Stimulated activated naive CD4-positive, alpha-beta T cell treated with Interleukin-2 at 50 U/mL for 16 hours (primary cell): ENCODE data around the gene PACSIN1.

Source experiments
- DNase-seq: peaks from one replicate; lab custom pipeline; 2025; lab: John Stamatoyannopoulos, UW

The PACSIN1 gene

DNA sequence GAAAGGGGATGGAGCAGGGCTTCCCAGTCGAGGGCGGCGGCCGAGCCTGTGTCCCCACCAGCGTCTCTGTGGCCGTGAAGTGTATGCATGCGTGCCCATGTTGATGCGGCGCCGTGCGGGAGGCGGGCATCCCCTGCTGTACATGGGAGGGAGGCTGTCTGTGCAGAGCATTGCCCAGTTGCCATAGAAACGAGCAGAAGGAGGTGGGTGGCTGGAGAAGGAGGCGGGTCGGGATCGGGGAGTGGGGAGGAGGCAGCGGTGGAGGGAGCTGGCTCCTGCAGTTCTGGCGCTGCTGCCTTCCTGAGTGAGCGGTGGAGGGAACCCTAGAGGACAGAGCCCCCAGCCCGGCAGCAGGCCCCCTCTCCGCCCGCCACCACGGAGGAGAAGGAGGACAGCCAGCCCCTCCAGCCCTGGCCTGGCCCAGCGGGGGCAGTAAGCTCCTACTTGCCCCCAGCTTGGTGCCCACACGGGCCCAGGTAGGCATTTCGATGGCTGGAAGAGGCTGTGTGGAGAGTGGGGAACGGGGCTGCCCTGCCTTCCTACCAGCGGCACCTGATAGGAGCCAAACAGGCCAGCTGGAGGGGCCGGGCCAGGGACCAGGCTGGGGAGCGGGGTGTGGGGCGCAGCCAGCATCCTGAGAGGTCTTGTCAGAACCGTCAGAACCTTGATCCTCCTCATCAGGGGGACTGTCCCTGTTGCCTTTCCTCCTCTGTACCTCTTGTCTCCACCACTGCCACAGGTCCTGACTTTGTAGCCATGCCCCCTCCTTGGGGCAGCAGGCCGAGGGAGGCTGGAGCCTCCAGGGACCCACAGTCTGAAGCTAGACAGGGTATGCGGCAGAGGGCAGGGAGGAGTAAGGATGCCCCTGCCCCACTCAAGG is 49.0 kb downstream of the PACSIN1 start:
- DNase-seq, result no peak

DNA sequence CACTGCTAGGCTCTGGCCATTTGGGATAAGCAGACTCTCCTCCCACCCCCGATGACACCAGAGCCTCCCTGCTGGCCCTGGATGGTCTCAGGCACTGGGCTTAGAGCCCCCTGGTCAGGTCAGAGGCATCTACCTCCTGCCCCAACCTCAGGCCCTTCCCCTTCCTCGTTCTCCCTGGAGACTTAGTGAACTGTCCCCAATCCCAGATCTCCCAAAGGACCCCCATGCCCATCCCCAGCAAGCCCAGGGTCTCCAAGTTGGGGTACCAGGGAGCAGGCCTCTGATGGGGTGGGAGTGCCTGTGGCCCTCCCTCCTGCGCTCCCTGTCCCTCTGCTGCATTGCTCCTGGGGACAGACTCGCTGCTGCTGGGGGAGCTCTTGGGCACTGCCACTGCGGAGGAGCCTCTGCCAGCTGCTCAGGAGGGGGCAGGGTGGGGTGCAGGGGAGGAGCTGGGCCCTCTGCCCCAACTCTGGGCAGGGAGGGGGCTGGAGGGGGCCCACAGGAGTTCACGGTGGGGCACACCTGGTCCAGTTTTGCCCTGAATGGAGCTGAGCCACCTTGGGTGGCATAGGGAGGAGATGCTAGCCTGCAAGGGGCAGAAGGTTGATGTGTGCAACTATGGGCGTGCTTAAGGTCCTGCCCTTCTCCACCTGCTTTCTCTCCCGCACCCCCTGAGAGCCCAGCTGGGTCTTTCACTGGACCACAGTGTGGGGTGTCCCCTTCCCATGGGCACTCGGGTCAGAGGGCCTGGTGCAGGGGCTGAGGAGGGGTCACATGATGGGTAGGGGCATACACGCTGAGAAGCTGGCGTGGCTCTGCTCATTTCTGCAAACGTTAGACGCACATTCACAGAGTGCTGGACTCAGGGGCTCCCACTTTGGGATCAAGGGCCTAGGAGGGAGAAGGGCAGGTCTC is 49.9 kb downstream of the PACSIN1 start:
- DNase-seq, result no peak

DNA sequence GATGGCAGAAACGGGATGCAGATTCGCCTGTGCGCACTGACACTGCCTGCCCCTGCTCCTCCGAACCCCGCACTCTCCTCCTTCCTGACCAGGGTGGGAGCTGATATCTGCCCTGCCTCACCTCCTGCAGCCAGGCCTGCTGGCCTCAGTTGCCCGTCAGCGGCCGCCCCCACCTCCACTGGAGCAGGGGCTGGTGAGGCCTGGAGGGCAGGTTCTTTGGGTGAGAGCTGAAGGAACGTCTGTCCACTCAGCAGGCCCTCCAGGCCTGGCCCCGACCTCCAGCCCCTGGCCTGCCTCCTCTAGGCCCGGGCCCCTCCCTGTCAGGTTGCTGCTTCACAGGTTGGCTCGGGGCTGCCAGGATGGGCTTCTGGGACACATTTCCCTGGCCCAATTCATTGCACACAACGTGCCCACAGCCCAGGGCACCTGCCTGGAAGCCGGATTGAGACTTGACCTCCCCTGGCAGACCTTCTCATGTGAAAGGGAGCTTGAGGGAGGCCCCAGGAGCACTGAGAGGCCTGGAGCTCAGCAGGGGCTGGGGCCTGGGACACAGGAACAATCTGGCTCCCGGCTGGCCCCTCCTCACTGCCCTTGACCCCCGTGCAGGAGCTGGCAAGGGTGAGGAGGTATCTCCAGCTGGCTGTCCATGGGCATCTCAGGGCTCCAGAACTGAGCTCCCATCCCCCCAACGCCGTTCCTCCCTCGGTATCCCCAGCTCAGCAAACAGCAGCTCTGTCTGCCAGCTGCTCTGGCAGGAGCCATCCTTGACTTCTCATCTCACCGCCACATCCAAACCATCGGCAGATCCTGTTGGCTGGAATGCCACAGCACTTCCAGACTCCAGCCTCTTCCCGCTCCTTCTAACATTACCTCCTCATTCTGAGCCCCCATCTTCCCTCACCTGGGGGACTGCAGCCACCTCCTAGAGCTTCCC is 50.8 kb downstream of the PACSIN1 start:
- DNase-seq, result no peak

DNA sequence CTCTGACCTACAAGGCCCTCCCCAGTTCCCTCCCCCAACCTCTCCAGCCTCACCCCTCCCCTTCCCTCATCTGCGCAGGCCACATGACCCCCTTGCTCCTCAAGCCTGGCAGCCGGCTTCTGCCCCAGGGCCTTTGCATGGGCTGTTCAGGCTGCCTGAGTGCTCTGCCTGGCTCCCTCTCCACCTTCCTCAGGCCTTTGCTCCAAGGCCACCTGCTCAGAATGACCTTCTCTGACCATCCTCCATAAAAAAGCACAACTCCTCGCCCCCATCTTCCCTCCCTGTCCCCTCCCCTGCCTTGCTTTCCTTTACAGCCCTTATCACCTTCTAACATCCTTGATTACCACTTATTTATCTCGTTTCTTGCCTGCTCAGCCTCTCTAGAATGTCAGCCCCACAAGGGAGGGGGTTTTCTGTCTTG is 51.6 kb downstream of the PACSIN1 start:
- DNase-seq, result no peak

DNA sequence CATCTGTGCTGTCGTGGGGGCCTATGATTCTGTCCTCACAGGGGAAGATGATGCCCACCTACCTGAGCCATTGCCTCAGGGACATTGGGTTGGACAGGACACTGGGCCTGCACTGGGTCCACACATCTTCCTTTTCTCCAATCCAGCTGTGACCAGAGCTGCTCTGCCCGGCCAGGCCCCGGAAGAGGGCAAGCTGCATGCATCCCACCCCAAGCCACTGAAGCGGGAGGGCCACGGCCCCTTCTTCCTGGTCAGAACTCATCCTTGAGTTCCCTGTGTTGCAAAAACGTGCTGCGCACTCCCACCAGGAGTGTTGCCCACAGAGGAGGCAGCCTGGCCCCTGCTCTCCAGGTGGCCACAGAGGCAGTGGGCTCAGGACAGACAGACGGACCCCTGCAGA is 52.1 kb downstream of the PACSIN1 start:
- no peak for DNase-seq

DNA sequence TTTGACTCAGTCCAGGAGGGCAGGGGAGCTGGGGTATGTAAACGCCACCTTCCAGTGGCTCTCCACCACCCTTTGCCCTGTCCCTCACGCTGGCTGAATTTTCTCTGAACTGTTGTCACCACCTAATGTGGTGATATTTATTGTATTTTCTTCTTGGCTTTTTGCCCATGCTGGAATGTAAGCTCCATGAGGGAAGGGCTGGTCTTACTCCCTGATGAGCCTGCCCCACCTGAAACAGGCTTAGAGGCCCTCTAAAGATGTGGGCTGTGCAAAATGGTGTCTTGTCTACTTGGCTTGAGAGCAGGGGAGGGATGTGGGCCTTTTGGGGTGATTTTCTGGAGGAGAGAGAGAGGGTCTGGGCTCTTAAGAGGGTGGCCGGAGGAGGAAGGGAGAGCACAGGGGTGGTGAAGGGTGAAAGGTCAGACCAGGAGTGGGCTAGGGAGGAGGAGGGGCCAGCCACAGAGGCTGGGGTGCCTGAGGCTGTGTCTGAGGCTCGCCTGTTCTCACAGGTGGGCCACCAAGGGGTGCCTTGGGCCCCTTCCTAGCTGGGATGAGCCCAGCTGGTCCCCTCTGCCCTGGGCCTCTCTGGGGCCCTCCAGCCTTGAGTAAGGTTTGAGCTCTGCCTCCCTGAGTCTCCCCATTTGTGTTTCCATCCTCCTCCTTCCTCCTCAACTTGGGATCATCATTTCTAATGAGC is 52.9 kb downstream of the PACSIN1 start:
- DNase-seq, result no peak

DNA sequence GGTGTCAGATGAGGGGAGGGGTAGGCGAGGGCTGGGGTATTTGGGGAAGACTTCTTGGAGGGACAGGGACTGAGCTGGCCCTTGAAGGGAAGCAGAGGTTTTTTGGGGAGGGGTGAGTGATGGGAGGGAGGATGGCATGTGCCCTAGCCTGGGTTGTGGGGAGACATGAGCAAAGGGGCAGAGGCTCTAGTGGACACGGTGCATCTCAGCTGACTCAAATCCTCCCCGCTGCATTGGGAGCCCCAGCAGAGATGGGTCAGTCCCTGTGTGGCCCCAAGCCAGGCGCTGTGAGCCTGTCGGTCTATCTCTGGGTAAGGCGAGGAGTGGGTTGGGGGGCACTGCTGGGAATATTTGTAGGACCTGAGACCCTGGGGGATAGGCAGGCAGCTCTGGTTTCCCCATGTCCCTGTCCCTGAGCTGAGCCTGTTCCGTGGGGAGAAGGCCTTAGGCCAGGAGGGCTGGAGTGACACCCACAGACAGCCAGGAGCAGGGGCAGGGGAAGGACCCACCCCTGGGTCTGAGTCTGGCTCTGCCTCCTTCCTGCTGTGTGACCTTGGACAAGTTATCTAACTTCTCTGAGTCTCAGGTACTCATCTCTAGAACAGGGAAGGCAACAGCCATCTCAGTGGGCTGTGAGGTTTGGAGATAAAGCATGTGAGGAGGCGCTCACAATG is 54.2 kb downstream of the PACSIN1 start:
- no peak for DNase-seq

DNA sequence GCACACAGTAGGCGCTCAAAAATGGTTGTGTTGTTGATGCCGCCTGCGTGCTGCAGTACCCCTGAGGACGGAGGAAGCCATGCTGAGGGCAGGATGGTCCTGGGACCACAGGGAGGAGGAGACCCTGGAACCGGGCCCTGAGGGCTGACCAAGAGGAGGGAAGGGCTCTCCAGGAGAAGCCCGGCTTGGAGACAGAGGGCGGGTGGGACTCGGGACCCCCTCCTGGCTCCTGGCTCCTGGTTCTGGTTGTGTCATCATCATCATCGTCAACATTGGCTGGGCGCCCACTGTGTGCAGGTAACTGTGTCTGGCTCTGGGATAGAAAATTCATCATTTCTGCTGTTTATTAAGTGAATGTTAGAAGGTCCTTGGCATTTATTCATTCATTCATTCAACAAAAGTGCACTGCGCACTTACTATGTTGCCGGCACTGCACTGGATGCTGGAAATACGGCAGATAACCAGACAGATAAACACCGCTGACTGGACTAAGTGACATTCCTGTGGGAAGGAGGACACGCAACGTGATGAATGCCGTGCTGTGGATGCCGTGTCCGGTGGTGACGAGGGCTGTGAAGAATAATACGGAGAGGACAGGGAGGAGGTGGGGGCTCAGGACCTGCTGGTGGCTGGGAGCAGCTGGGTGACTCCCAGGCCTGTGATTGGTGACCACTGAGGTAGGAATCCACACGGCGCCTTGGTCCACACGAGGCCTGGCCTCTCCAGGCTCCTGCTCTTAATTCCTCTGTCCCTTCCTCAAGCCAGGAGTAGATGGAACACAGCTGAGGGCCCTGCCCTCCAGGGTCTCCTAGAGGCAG is 55.0 kb downstream of the PACSIN1 start:
- DNase-seq, result no peak

DNA sequence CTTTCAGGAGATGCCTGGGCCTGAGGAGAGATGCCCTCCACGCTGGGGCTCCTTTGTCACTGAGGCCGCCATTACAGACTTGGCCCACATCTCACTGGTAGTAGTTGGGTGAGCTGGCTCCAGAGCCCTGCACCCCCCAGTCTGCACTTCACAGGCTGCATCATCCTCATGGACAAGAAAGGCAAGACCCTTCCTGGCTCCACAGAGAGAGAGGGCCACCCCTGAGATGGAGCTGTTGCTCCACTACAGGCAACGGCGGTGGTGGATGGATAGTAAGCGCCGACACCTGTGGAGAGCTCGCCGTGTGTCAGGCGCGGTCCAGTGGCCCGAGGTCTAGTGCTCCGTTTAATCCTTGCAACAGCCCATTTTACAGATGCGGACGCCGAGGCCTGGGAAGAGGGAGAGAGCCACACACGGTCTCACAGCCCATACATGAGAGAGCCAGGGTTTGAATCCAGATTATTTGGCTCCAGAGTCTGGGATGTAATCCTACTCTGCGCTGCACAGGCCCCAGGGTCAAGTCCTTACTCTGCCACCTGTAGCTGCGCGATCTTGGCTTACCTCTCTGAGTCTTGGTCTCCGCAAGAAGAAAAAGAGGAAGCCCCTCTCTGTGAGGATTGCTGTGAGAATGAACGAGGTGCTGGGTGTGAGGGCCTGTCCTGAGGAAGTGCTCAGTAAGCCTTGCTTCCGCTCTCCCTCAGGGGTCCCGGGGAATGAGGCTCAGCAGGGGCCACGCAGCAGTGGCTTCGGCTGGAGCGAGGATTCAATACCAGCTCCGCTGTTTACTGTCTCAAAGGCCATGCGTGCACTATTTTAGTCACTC is 55.8 kb downstream of the PACSIN1 start:
- no peak for DNase-seq

DNA sequence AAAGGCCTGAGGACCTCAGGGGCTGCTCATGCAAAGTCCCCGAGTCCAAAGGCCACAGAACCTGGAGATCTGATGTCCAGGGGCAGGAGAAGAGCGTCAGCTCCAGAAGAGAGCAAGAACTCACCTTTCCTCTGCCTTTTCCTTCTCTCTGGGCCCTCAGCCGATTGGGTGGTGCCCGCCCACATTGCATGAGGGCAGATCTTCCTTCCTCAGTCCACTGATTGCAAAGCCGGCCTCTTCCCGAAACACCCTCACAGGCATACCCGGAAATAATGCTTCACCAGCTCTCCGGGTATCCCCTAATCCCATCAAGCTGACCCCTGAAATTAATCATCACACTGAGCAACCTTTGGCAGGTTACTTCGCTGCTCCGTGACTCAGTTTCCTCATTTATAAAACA is 56.9 kb downstream of the PACSIN1 start:
- DNase-seq, result no peak

DNA sequence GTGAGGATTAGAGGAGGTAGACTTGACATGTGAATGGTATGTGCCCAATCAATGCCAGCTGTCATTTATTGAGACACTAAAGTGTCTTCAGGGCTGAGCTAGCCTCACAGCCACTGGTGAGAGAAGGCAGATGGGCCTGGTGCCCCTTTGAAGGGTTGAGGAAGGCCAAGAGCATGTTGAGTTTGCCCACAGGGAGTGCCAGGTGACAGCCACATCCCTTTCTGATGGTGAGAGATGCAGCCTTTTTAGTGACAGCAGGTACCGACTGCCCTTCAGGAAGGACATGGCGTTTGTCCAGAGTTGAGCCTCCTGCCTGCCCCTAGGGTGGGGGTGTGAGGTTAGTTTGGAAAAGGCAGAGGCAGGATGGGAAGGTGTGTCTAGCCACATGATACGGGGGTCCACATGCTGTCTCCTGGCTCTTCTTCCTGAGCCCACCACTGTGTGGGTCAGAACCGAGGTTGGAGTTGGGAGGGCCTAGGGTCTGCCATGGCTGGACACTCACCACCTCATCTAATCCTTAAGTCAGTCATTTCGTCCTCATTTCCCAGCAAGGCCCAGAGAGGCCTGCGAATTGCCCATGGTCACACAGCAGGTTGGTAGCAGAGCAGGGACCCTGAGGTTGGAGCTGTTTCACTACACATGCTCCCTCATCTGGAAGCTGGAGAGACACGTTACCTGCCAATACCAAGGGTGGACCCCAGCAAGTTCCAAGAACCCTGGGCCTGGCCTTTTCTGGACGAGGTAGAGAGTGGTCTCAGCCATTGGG is 57.7 kb downstream of the PACSIN1 start:
- no peak for DNase-seq

DNA sequence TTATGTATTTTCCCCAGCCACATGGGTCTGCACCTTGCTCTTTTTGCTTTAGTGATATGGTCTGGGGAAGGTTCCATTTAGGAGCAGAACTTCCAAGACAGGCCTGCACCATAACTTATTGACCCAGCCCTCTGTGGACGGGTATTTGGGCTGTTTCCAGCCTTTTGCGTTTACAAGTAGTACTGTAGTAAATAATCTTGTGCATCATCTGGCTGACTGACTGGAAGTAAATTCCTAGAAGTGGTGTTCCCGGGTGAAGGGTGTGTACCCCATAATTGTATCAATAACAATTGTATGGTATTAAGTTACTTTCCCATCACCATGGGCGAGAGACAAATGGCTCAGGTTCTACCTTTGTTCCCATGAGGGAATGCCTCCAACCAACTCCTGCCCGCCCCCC is 58.6 kb downstream of the PACSIN1 start:
- no peak for DNase-seq

DNA sequence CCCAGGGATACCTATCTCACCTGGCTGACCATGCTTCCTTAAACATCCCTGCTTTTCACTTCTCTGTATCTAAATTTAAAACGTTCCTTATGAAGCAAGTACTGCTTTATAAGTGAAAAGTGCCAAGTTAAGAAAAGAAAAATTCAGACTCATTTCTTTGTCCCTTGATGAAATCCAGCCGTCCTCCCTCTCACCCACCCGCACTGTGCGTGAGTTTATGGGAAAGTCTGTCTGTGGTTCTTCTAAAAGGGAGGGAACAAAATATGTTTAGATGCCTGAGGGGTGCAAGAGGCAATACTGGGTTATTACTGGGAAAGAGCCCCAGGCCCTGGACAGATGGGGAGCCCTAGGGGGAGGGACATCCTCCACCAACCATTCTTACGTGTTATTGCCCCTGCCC is 59.1 kb downstream of the PACSIN1 start:
- DNase-seq, result no peak

DNA sequence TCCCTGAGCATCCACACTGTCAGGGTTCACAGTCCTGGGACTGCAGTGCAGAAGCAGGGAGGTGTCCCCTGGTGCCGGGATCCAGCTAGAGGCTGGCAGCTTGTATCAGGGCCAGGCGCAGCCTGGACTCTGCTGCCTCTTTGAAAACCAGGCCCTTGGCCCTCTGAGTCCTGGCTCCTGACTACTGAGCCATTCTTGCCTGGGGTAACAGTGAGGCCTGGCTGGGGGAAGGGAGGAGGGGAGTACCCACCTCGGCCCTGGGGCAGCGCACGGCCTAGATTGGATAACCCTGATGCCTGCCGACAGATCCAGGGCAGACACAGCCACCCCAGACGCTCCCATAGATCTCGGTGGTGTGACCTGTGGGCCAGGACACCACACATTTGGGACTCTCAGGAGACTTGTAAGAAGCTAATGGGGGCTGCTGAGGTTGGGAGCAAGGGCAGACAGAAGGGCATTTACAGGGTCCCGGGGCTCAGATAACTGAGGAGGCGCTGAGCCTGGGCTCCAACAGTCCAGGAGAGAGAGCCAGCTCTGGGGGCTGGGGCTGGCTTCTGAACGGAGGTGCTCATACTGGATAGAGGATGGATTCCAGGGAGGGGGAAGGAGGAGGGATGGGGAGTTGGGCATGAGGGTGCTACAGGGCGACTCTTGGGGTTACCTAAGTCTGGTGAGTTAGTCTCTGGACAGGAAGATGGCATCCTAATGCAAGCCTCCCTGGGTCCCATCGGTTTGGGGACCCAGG is 59.7 kb downstream of the PACSIN1 start:
- DNase-seq, result no peak

DNA sequence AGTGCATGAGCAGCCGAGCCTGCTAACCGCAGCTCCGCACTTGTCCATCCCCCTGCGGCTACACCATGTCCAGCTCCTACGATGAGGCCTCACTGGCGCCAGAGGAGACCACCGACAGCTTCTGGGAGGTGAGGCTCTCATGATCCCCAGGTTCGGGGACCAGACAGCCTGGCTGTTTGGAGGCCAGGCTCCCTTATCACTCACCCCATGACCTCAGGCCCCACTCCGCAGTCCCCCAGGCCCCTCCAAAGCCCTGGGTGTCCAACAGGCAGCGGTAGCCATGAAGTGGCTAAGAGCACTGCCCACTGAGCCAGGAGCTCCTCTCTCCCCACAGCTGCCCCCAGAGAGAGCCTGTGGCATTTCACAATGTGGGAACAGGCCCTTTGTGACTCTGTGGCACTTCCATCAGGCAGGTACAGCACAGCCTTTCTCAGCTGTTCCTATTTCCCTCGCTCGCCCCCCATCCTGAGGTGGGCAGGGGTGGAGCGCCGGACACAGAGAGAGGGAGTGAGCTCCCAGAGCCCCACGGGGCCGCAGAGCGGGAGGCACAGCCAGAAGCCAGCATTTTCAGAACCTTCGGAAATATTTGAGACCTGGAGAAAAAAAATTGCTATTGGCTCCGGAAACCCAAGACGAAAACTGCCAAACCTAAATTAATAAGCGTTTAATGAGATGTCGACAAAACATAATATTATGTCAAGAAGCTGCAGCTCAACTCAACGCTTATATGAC is 60.5 kb downstream of the PACSIN1 start:
- no peak for DNase-seq

DNA sequence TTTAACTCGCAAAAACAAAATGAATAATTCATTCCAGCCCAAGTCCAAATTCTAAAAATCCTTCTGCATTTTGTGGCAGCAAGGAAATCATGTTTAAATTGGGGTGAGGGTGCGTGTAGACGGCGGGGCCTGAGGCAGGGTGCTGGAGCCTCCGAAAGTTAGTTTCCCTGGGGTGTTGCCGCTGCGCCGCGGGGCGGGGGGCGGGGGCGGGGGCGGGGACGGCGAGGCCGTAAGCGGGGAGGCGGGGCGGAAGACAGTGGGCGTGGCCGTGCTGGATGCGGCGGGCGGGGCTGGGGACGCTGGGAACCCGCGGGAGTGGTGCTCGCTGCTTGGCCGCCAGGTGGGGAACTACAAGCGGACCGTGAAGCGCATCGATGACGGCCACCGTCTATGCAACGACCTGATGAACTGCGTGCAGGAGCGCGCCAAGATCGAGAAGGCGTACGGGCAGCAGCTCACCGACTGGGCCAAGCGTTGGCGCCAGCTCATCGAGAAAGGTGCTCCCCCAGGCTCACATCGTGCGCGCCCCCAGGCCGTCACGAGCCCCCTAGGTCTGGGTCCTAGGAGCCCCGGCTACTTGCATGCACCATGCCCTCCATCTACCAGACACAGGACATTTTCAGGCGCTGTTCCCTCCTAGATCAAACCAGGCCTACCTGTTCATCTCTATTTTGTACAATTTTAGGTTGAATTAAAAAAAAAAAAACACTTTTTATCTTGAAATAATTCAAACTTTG is 61.3 kb downstream of the PACSIN1 start:
- peak; percentile 95 for DNase-seq
